ENCODE results near the gene MAML3. TPM values are rescaled to one million over a fixed set of nuclear protein-coding genes. Genes with fewer than 3 reads are reported as not detected.

MAML3 gene
- total and polyA plus RNA-seq, 2 of the 13 experiments (the other 11 are each of a cell fraction or from before 2014, with no cell fraction given) = 0.05 to 0.13 TPM

DNA sequence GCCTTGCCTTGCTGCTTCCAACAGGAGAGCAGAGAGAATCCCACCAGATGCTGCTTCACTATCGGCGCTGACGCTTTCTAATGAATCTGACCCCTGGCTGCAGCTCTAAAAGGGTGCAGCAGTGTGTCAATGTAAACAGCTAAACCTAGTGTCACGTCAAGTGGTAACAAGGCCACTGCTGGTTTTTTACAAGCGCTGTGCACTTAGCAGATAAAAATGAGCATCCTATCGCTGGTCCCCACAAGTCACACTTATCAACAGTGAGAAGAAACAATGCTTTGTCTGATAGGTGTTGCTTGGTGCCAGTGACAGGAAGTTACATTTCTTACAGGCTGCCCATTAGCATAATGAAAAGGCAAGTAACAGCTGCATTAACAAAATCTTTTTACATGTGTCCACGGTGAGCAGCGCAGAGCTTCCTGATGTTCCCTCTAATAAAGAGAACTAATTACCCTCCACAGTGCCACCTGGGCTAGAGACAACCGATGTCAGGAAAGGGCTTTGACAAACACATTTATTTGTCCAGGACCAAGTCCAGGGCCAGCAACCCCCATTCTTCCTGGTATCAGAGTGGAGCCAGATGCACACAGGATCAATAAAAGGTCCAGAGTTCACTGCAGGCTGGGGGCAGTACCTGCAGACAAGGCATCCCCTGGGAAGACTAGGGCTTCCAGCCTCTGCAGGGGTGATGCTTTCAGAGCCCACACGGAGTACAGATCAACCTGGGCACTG is 312.4 kb downstream of the MAML3 start (continued):
- peak; percentile 59; the same call in 1 of the 2 replicates for TF ChIP-seq CHD2 (IDR thresholded peaks at IDR 0.05; ENCODE audit: low read depth, low read length)
- peak; percentile 96 for TF ChIP-seq ISL2 (CRISPR knock-in tag; IDR thresholded peaks at IDR 0.05)
- TF ChIP-seq NCOA5 (CRISPR knock-in tag; IDR thresholded peaks at IDR 0.05) = no peak
- TF ChIP-seq HDAC1 (CRISPR knock-in tag; IDR thresholded peaks at IDR 0.05) = peak; percentile 95
- TF ChIP-seq SAP130 (CRISPR knock-in tag; IDR thresholded peaks at IDR 0.05; ENCODE audit: low read depth) = peak; percentile 84
- peak; percentile 70 for TF ChIP-seq MYC (CRISPR knock-in tag; IDR thresholded peaks at IDR 0.05; ENCODE audit: borderline replicate concordance)
- TF ChIP-seq ZNF841 (CRISPR knock-in tag; IDR thresholded peaks at IDR 0.05; ENCODE audit: borderline replicate concordance) = no peak
- no peak for TF ChIP-seq THAP8 (CRISPR knock-in tag; IDR thresholded peaks at IDR 0.05; ENCODE audit: borderline replicate concordance)
- TF ChIP-seq BORCS8-MEF2B (CRISPR knock-in tag; IDR thresholded peaks at IDR 0.05) = peak; percentile 73; the same call in 1 of the 2 replicates
- TF ChIP-seq, protein P1, sequence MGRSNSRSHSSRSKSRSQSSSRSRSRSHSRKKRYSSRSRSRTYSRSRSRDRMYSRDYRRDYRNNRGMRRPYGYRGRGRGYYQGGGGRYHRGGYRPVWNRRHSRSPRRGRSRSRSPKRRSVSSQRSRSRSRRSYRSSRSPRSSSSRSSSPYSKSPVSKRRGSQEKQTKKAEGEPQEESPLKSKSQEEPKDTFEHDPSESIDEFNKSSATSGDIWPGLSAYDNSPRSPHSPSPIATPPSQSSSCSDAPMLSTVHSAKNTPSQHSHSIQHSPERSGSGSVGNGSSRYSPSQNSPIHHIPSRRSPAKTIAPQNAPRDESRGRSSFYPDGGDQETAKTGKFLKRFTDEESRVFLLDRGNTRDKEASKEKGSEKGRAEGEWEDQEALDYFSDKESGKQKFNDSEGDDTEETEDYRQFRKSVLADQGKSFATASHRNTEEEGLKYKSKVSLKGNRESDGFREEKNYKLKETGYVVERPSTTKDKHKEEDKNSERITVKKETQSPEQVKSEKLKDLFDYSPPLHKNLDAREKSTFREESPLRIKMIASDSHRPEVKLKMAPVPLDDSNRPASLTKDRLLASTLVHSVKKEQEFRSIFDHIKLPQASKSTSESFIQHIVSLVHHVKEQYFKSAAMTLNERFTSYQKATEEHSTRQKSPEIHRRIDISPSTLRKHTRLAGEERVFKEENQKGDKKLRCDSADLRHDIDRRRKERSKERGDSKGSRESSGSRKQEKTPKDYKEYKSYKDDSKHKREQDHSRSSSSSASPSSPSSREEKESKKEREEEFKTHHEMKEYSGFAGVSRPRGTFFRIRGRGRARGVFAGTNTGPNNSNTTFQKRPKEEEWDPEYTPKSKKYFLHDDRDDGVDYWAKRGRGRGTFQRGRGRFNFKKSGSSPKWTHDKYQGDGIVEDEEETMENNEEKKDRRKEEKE (IDR thresholded peaks at IDR 0.05) = no peak
- peak; percentile 75; the same call in 1 of the 2 replicates for TF ChIP-seq RFXANK (CRISPR knock-in tag; IDR thresholded peaks at IDR 0.05)
- no peak for TF ChIP-seq MAFK (conservative IDR thresholded peaks at IDR 0.05 in 1 of 2, IDR thresholded peaks at IDR 0.05 in 1 of 2; ENCODE audit: low read length in 2 of 2)
- no peak for TF ChIP-seq MTF2 (CRISPR knock-in tag; IDR thresholded peaks at IDR 0.05; ENCODE audit: borderline replicate concordance)
- TF ChIP-seq SUZ12 (IDR thresholded peaks at IDR 0.05; ENCODE audit: low read depth, low read length) = no peak
- TF ChIP-seq ZSCAN22 (CRISPR knock-in tag; IDR thresholded peaks at IDR 0.05) = no peak
- peak; percentile 100 for TF ChIP-seq HDAC2 (CRISPR knock-in tag; IDR thresholded peaks at IDR 0.05)
- peak; percentile 72; the same call in 1 of the 2 replicates for TF ChIP-seq KMT2B (CRISPR knock-in tag; IDR thresholded peaks at IDR 0.05)
- peak; percentile 79; the same call in 1 of the 2 replicates for TF ChIP-seq KAT2B (IDR thresholded peaks at IDR 0.05; ENCODE audit: borderline replicate concordance, low read depth, low read length)
- no peak for TF ChIP-seq SRSF1 (optimal IDR thresholded peaks at IDR 0.05; ENCODE audit: low read depth, low read length)
- TF ChIP-seq SRF (IDR thresholded peaks at IDR 0.05; ENCODE audit: low read depth, low read length) = no peak
- peak; percentile 85 for TF ChIP-seq RFXAP (CRISPR knock-in tag; IDR thresholded peaks at IDR 0.05; ENCODE audit: borderline replicate concordance)
- 0 out of 2 replicates have a peak, but pooled peaks have one; percentile 22 for TF ChIP-seq ZNF124 (CRISPR knock-in tag; IDR thresholded peaks at IDR 0.05)
- TF ChIP-seq KAT7 (CRISPR knock-in tag; IDR thresholded peaks at IDR 0.05; ENCODE audit: borderline replicate concordance) = peak; percentile 36; the same call in 1 of the 2 replicates
- peak; percentile 74 for TF ChIP-seq ZNF629 (CRISPR knock-in tag; conservative IDR thresholded peaks at IDR 0.05)
- peak; percentile 99 for TF ChIP-seq SALL1 (CRISPR knock-in tag; IDR thresholded peaks at IDR 0.05)
- no peak for TF ChIP-seq ZNF235 (CRISPR knock-in tag; IDR thresholded peaks at IDR 0.05; ENCODE audit: borderline replicate concordance)
- TF ChIP-seq ZFP36 (IDR thresholded peaks at IDR 0.05; ENCODE audit: borderline replicate concordance, low read depth, low read length, partially characterized antibody) = no peak

Data from HepG2 (cell line).